ENCODE data around the gene ADORA1.
A peak's percentile ranks its signal among the peaks of the same experiment; 100 is the strongest.

The ADORA1 gene

GRCh38 chr1:203153051-203153988, 25.8 kb downstream of the ADORA1 start:
- ChIA-PET POLR2A (interaction anchor here (1.0 to 1.5 kb wide), 2 partner anchors 20 to 25 kb away, joined by 4 read pairs; no protein-coding TSS in a partner anchor), CTCF (interaction anchor here (0.7 to 2.8 kb wide), 6 partner anchors 12 to 116 kb away, joined by 3 to 19 read pairs (median 6); partner anchors contain the start of gene ADORA1)
- Histone ChIP-seq H3K36me3 (ENCODE audit: control insufficient read depth in 2 of 2, insufficient read depth in 1 of 2, low read length in 2 of 2) (no peaks in the 10 kb centered on the region), H3K9me3 (ENCODE audit: control insufficient read depth, insufficient read depth, low read depth, low read length) (no peaks in the 10 kb centered on the region), H3K4me3 (ENCODE audit: low read depth, low read length) (no peak overlapping the region), H3K27ac (ENCODE audit: extremely low read depth, low read depth, low read length) (no peak overlapping the region; the same call in 1 of the 2 replicates), H3K4me1 (ENCODE audit: control insufficient read depth, insufficient read depth, low read length) (peaks cover 9% of the 10 kb centered on the region; the same call in 1 of the 2 replicates)
- TF ChIP-seq ZNF488 (tag by site-specific recombination; IDR thresholded peaks at IDR 0.05): no peak
- TF ChIP-seq, protein P1, sequence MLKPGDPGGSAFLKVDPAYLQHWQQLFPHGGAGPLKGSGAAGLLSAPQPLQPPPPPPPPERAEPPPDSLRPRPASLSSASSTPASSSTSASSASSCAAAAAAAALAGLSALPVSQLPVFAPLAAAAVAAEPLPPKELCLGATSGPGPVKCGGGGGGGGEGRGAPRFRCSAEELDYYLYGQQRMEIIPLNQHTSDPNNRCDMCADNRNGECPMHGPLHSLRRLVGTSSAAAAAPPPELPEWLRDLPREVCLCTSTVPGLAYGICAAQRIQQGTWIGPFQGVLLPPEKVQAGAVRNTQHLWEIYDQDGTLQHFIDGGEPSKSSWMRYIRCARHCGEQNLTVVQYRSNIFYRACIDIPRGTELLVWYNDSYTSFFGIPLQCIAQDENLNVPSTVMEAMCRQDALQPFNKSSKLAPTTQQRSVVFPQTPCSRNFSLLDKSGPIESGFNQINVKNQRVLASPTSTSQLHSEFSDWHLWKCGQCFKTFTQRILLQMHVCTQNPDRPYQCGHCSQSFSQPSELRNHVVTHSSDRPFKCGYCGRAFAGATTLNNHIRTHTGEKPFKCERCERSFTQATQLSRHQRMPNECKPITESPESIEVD (tag by site-specific recombination; IDR thresholded peaks at IDR 0.05): peak; percentile 91
- no peak for TF ChIP-seq ZBTB48 (tag by site-specific recombination; IDR thresholded peaks at IDR 0.05)
- no peak for TF ChIP-seq ZNF404 (tag by site-specific recombination; IDR thresholded peaks at IDR 0.05)
- no peak for TF ChIP-seq ZNF112 (tag by site-specific recombination; IDR thresholded peaks at IDR 0.05)
- no peak for TF ChIP-seq ZNF548 (tag by site-specific recombination; IDR thresholded peaks at IDR 0.05)
- TF ChIP-seq ZNF23 (tag by site-specific recombination; IDR thresholded peaks at IDR 0.05; ENCODE audit: borderline replicate concordance): no peak
- no peak for TF ChIP-seq ZBTB1 (tag by site-specific recombination; IDR thresholded peaks at IDR 0.05)
- TF ChIP-seq GLI2 (tag by site-specific recombination; IDR thresholded peaks at IDR 0.05; ENCODE audit: borderline replicate concordance, low read depth): no peak
- TF ChIP-seq ZNF274 (IDR thresholded peaks at IDR 0.05; ENCODE audit: low read length): no peak
- TF ChIP-seq ZNF274 (tag by site-specific recombination; IDR thresholded peaks at IDR 0.05; ENCODE audit: borderline replicate concordance): no peak
- TF ChIP-seq HIC1 (tag by site-specific recombination; IDR thresholded peaks at IDR 0.05): peak; percentile 41
- TF ChIP-seq, protein P2, sequence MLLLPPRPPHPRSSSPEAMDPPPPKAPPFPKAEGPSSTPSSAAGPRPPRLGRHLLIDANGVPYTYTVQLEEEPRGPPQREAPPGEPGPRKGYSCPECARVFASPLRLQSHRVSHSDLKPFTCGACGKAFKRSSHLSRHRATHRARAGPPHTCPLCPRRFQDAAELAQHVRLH (tag by site-specific recombination; IDR thresholded peaks at IDR 0.05): no peak
- no peak for TF ChIP-seq ZNF555 (tag by site-specific recombination; conservative IDR thresholded peaks at IDR 0.05)
- TF ChIP-seq ZNF610 (tag by site-specific recombination; IDR thresholded peaks at IDR 0.05; ENCODE audit: borderline replicate concordance): no peak
- no peak for TF ChIP-seq ZNF501 (tag by site-specific recombination; IDR thresholded peaks at IDR 0.05)
- no peak for TF ChIP-seq HOXD13 (CRISPR knock-in tag; IDR thresholded peaks at IDR 0.05; ENCODE audit: borderline replicate concordance)
- peak; percentile 50; the same call in 1 of the 2 replicates for TF ChIP-seq WT1 (tag by site-specific recombination; IDR thresholded peaks at IDR 0.05)
- TF ChIP-seq, protein P3, sequence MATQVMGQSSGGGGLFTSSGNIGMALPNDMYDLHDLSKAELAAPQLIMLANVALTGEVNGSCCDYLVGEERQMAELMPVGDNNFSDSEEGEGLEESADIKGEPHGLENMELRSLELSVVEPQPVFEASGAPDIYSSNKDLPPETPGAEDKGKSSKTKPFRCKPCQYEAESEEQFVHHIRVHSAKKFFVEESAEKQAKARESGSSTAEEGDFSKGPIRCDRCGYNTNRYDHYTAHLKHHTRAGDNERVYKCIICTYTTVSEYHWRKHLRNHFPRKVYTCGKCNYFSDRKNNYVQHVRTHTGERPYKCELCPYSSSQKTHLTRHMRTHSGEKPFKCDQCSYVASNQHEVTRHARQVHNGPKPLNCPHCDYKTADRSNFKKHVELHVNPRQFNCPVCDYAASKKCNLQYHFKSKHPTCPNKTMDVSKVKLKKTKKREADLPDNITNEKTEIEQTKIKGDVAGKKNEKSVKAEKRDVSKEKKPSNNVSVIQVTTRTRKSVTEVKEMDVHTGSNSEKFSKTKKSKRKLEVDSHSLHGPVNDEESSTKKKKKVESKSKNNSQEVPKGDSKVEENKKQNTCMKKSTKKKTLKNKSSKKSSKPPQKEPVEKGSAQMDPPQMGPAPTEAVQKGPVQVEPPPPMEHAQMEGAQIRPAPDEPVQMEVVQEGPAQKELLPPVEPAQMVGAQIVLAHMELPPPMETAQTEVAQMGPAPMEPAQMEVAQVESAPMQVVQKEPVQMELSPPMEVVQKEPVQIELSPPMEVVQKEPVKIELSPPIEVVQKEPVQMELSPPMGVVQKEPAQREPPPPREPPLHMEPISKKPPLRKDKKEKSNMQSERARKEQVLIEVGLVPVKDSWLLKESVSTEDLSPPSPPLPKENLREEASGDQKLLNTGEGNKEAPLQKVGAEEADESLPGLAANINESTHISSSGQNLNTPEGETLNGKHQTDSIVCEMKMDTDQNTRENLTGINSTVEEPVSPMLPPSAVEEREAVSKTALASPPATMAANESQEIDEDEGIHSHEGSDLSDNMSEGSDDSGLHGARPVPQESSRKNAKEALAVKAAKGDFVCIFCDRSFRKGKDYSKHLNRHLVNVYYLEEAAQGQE (tag by site-specific recombination; IDR thresholded peaks at IDR 0.05): no peak
- no peak for TF ChIP-seq PRDM10 (tag by site-specific recombination; IDR thresholded peaks at IDR 0.05)
- TF ChIP-seq ZNF596 (tag by site-specific recombination; IDR thresholded peaks at IDR 0.05): no peak
- TF ChIP-seq, protein P4, sequence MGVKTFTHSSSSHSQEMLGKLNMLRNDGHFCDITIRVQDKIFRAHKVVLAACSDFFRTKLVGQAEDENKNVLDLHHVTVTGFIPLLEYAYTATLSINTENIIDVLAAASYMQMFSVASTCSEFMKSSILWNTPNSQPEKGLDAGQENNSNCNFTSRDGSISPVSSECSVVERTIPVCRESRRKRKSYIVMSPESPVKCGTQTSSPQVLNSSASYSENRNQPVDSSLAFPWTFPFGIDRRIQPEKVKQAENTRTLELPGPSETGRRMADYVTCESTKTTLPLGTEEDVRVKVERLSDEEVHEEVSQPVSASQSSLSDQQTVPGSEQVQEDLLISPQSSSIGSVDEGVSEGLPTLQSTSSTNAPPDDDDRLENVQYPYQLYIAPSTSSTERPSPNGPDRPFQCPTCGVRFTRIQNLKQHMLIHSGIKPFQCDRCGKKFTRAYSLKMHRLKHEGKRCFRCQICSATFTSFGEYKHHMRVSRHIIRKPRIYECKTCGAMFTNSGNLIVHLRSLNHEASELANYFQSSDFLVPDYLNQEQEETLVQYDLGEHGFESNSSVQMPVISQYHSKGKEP (tag by site-specific recombination; IDR thresholded peaks at IDR 0.05): no peak

Data from HEK293 (cell line).